ENCODE data around the gene MMP1. TPM values are rescaled to one million over a fixed set of nuclear protein-coding genes. Genes with fewer than 3 reads are reported as not detected.

The MMP1 gene
- total RNA-seq, 2 donors from 2014 or later = 34.8 TPM; not detected in 1

DNA sequence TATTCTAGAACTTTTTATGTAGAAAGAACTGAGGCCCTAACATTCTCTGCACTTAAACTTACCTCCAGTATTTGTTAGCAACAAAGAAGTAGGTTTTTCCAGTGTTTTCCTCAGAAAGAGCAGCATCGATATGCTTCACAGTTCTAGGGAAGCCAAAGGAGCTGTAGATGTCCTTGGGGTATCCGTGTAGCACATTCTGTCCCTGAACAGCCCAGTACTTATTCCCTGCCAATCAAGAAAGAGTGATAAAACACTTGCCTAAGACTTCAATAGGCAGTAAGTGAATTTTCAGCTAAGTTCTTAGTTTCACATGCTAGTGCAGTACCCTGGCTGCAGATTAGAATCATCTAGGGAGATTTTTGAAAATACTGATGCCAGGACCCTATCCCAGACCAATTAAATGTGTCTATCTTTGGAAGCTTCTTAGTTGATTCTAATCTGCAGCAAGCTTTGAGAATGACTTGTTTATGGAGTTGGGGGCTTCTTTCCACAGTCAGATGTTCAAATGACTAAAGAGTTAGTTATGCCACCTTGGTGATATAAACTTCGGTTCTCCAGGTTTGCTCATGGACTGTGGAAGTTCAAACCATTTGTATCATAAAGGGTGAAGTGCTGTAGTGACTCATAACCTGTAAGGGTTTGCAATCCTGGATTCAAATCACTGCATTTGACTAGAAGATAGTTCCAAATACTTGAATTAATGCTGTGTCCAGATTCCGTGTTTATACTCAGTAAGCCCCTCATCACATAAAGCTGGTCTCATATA is 6.5 kb downstream of the MMP1 start:
- Histone ChIP-seq H3K36me3 (replicated peaks in 1 of 2; ENCODE audit: insufficient read depth in 1 of 2, low read depth in 2 of 2) (no peaks in the 10 kb centered on the region), H3K4me1 (peaks cover 7% of the 10 kb centered on the region), H3K9me3 (no peaks in the 10 kb centered on the region), H3K4me3 (no peak overlapping the region), H3K27me3 (no peaks in the 10 kb centered on the region), H3K27ac (peak overlapping the region in 1 of 4 donors; percentile 7)
- 47 to 50% methylated on average over 4 of the region's 4 CpGs for WGBS, 2 donors
- DNase-seq (no peak), ATAC-seq (peak; percentile 21)
- intact Hi-C loops (cut with DNase I) = no loop called here
- TF ChIP-seq, protein P1, sequence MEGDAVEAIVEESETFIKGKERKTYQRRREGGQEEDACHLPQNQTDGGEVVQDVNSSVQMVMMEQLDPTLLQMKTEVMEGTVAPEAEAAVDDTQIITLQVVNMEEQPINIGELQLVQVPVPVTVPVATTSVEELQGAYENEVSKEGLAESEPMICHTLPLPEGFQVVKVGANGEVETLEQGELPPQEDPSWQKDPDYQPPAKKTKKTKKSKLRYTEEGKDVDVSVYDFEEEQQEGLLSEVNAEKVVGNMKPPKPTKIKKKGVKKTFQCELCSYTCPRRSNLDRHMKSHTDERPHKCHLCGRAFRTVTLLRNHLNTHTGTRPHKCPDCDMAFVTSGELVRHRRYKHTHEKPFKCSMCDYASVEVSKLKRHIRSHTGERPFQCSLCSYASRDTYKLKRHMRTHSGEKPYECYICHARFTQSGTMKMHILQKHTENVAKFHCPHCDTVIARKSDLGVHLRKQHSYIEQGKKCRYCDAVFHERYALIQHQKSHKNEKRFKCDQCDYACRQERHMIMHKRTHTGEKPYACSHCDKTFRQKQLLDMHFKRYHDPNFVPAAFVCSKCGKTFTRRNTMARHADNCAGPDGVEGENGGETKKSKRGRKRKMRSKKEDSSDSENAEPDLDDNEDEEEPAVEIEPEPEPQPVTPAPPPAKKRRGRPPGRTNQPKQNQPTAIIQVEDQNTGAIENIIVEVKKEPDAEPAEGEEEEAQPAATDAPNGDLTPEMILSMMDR (IDR thresholded peaks at IDR 0.05) = no peak
- TF ChIP-seq POLR2A (IDR thresholded peaks at IDR 0.05) = no peak

DNA sequence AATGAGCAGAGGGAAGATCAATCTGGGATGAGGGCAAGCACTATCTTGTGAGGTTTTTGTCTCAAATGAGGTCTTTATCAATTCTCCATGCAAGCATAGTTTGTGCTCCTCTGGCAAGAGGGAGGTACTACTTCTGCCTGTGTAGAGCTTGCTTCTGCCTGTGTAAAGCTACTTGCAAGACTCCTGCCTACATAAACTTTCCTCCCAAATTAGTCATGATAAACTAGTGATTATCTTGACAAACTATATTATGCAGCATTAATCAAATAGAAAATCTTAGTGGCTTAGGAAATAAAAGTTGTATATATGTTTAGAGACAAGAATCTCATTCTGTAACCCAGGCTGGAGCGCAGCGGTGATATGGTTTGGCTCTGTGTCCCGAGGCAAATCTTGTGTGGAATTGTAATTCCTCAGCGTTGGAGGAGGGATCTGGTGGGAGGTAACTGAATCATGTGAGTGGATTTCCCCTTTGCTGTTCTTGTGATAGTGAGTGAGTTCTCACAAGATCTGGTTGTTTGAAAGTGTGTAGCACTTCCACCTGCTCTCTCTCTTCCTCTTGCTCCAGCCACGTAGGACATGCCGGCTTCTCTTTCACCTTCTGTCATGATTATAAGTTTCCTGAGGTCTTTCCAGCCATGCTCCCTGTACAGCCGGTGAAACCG is 9.5 kb downstream of the MMP1 start:
- Histone ChIP-seq H3K27ac (no peak overlapping the region), H3K4me1 (peaks cover under 1% of the 10 kb centered on the region), H3K36me3 (replicated peaks in 1 of 2; ENCODE audit: insufficient read depth in 1 of 2, low read depth in 2 of 2) (no peaks in the 10 kb centered on the region), H3K9me3 (no peaks in the 10 kb centered on the region), H3K27me3 (no peaks in the 10 kb centered on the region), H3K4me3 (no peak overlapping the region)
- ATAC-seq (no peak), DNase-seq (no peak)
- WGBS, 2 donors = 75 to 87% methylated on average over 8 of the region's 8 CpGs
- TF ChIP-seq POLR2A (IDR thresholded peaks at IDR 0.05) = no peak
- TF ChIP-seq, protein P1 (IDR thresholded peaks at IDR 0.05) = no peak
- intact Hi-C loops (cut with DNase I) = no loop called here

DNA sequence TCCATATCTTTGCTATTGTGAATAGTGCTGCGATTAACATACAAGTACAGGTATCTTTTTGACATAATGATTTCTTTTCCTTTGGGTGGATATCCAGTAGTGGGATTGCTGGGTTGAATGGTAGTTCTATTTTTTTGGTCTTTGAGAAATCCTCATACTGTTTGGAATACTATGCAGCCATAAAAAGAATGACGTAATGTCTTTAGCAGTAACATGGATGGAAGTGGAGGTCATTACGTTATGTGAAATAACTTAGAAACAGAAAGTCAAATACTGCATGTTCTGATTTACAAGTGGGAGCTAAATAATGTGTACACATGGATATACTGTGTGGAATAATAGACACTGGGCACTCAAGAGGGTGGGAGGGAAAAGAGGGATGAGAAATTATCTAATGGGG is 13.6 kb downstream of the MMP1 start:
- Histone ChIP-seq H3K4me3 (no peak overlapping the region), H3K36me3 (replicated peaks in 1 of 2; ENCODE audit: insufficient read depth in 1 of 2, low read depth in 2 of 2) (no peaks in the 10 kb centered on the region), H3K27me3 (no peaks in the 10 kb centered on the region), H3K4me1 (peaks cover 15% of the 10 kb centered on the region), H3K9me3 (no peaks in the 10 kb centered on the region), H3K27ac (no peak overlapping the region)
- 75 to 76% methylated on average over 3 of the region's 3 CpGs for WGBS, 2 donors
- TF ChIP-seq, protein P1 (IDR thresholded peaks at IDR 0.05) = no peak
- ATAC-seq (no peak), DNase-seq (no peak)
- intact Hi-C loops (cut with DNase I) = no loop called here

DNA sequence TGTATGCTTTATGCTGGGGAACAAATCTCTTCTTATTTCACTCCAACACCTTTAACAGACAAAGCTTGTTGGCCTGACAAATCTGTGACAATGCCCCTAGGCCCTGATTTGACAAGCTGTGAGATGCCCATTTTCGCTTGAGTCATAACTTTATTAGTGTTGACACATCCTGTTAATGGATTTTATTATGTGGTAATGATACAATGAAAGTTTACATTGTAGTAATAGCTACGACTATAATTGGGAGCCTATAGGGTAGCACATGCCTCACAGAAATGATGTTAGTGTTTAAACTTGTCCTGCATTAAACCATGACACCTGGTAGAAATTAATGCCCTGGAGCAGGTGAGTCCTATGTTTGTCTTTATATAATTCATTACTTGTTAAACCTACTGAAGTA is 14.2 kb downstream of the MMP1 start:
- intact Hi-C loops (cut with DNase I) = no loop called here
- no peak for TF ChIP-seq POLR2A (IDR thresholded peaks at IDR 0.05)
- TF ChIP-seq, protein P1 (IDR thresholded peaks at IDR 0.05) = no peak
- Histone ChIP-seq H3K27ac (no peak overlapping the region), H3K4me3 (no peak overlapping the region), H3K36me3 (replicated peaks in 1 of 2; ENCODE audit: insufficient read depth in 1 of 2, low read depth in 2 of 2) (no peaks in the 10 kb centered on the region), H3K4me1 (peaks cover 15% of the 10 kb centered on the region), H3K27me3 (no peaks in the 10 kb centered on the region), H3K9me3 (no peaks in the 10 kb centered on the region)
- 73 to 77% methylated on average over 2 of the region's 2 CpGs for WGBS, 2 donors
- DNase-seq (no peak), ATAC-seq (no peak)

Measured in body of pancreas (tissue), 4 donors.